Adipose tissue (tissue), 3 donors: ENCODE results near the gene MLIP. TPM values are rescaled to one million over a fixed set of nuclear protein-coding genes. Genes with fewer than 3 reads are reported as not detected.

ENCODE experiments used
- H3K27ac ChIP-seq: one replicate; pipeline ENCODE4 v1.5.1; 2013; ENCODE audit warnings: low read depth, low read length
- WGBS, 3 donors: extraction: QIAGEN DNeasy Blood & Tissue Kit; methylation state at CpG; one replicate each; pipeline ENCODE4 v1.1.7; 2013; 5-methylcytosine and 5-hydroxymethylcytosine counted together
- polyA plus RNA-seq, 3 donors: library from polyadenylated mRNA; stranded (reverse); fragments of 200-250 nt; gene quantifications; one replicate each; pipeline ENCODE4 v1.2.3, GENCODE V29; 2013
- donor health status: healthy with polysubstance abuse.
- donor health status: Bipolar disorder and iron deficiency.
- donor health status: healthy.

MLIP gene
- polyA plus RNA-seq, 3 donors, result 0.98 to 2.0 (median 1.2) TPM

- 79 to 93% (median 91%) methylated on average over 8 of the region's 8 CpGs for WGBS, 3 donors
- no peak overlapping the region for H3K27ac ChIP-seq
Measured at GRCh38 chr6:54294965-54295532, 183.8 kb downstream of the MLIP start.

- no peak overlapping the region for H3K27ac ChIP-seq
- WGBS, 3 donors, result 61 to 72% (median 72%) methylated on average over 2 of the region's 2 CpGs
Measured at GRCh38 chr6:54299542-54300269, 188.5 kb downstream of the MLIP start.

- no peak overlapping the region for H3K27ac ChIP-seq
Measured at GRCh38 chr6:54301770-54302169, 190.5 kb downstream of the MLIP start.

GRCh38 chr6:54307439-54307910, 196.2 kb downstream of the MLIP start:
- H3K27ac ChIP-seq, result no peak overlapping the region
- WGBS, 3 donors, result 29 to 73% (median 72%) methylated on average over 2 of the region's 2 CpGs

- WGBS, 3 donors, result 79 to 85% (median 83%) methylated on average over 10 of the region's 10 CpGs
- no peak within 1 kb of the TSS for H3K27ac ChIP-seq
Measured at GRCh38 chr6:54308289-54308985, 197.2 kb downstream of the MLIP start, which contains the start of gene TINAG. TSS of gene TINAG (plus strand) at chr6:54308441. CDS start at chr6:54308551, 110 bp downstream.

- H3K27ac ChIP-seq, result no peak overlapping the region
- 86 to 94% (median 94%) methylated on average over 4 of the region's 4 CpGs for WGBS, 3 donors
Measured at GRCh38 chr6:54308986-54309315, 197.7 kb downstream of the MLIP start.

- WGBS, 3 donors, result 67 to 83% (median 72%) methylated on average over 1 of the region's 1 CpG
Measured at GRCh38 chr6:54310377-54311152, 199.3 kb downstream of the MLIP start.

GRCh38 chr6:54315656-54316055, 204.4 kb downstream of the MLIP start:
- WGBS, 3 donors, result 69 to 83% (median 82%) methylated on average over 4 of the region's 4 CpGs
- H3K27ac ChIP-seq, result no peak overlapping the region

More at GRCh38 chr6:54310377-54311152, 199.3 kb downstream of the MLIP start:
- no peak overlapping the region for H3K27ac ChIP-seq

Other genes starting within 250 kb of the MLIP start
- not detected for gene TINAG, start 197.0 kb downstream of the MLIP start, polyA plus RNA-seq